IPS-15b (cell line): ENCODE measurements around the gene PRMT1.

Source experiments
- H3K27me3 ChIP-seq: one replicate; pipeline ENCODE4 v1.6.1; 2013; ENCODE audit warnings: low read length; ENCODE audit not compliant: control insufficient read depth, insufficient read depth
- H3K36me3 ChIP-seq: one replicate; pipeline ENCODE4 v1.6.1; 2013; ENCODE audit warnings: low read length; ENCODE audit not compliant: control insufficient read depth, insufficient read depth
- H3K4me1 ChIP-seq: one replicate; pipeline ENCODE4 v1.6.1; 2013; ENCODE audit warnings: mild to moderate bottlenecking, low read length; ENCODE audit not compliant: control insufficient read depth, insufficient read depth
- H3K4me3 ChIP-seq: one replicate; pipeline ENCODE4 v1.5.1; 2013; ENCODE audit warnings: low read depth, low read length
- H3K9ac ChIP-seq: one replicate; pipeline ENCODE4 v1.6.1; 2013; ENCODE audit warnings: low read depth, mild to moderate bottlenecking, low read length
- H3K9me3 ChIP-seq: one replicate; pipeline ENCODE4 v1.6.1; 2013; ENCODE audit warnings: mild to moderate bottlenecking, low read length; ENCODE audit not compliant: control insufficient read depth, insufficient read depth

PRMT1 gene

DNA sequence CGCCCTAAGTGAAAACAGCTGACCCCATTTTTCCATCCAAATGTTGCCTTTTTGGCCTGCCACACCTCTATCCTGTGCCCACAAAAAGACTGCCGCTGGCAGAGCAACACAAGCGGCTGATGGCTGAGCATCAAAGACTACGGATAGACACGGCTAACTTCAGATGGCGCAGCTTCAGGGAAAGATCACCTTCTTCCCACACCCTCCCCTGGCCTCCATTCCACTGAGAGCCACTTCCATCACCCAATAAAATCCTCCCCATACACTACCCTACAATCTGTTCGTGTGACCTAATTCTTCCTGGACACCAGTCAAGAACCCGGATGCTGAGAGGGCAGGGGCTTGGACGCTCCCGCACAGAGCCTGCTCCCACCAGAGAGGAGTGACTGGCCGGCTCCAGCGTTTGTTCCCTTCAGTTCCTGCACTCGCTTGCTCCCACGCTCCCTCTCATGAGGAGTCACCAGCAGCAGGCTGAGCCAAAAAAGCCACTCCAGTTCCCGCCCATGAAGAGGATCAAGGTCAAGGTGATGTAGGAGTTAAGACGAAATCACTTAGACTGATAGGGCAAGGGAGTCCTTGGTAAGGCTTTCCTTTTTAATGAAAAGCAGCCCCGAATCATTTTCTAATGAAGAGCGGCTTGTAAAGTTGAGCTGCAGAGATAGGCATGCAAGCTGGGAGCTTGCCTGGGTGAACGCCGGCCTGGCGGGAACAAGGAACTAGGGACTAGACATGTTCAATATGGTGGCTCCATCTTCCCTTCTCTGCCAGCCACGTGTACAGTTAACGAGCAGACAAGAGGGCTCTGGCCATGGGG, 50.4 kb downstream of the PRMT1 start:
- H3K36me3 ChIP-seq: no peaks in the 10 kb centered on the region
- no peak overlapping the region for H3K9ac ChIP-seq
- H3K4me3 ChIP-seq: no peak overlapping the region

DNA sequence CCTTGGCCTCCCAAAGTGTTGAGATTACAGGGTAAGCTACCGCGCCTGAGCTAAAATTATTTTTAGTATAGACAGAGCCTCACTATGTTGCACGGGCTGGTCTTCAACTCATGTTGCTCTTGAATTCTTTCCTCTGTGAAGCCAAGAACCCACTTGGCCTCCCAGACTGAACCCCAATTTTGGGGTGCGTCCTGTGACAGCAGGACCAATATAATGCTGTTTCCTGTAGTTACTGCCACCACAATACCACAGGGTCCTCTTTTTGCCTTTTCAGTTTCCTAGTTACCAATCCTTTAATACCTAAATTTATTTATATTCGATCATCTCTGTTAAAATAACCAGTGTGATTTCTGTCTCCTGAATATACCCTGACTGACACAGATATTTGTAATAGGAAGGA, 53.1 kb downstream of the PRMT1 start:
- H3K9me3 ChIP-seq: no peaks in the 10 kb centered on the region
- no peaks in the 10 kb centered on the region for H3K36me3 ChIP-seq
- no peaks in the 10 kb centered on the region for H3K27me3 ChIP-seq
- H3K4me1 ChIP-seq: no peaks in the 10 kb centered on the region
- no peak overlapping the region for H3K9ac ChIP-seq
- no peak overlapping the region for H3K4me3 ChIP-seq

More for the DNA sequence above, 50.4 kb downstream of the PRMT1 start:
- no peaks in the 10 kb centered on the region for H3K4me1 ChIP-seq
- H3K9me3 ChIP-seq: no peaks in the 10 kb centered on the region
- H3K27me3 ChIP-seq: no peaks in the 10 kb centered on the region
